ENCODE measurements around the gene GPC3.

DNA sequence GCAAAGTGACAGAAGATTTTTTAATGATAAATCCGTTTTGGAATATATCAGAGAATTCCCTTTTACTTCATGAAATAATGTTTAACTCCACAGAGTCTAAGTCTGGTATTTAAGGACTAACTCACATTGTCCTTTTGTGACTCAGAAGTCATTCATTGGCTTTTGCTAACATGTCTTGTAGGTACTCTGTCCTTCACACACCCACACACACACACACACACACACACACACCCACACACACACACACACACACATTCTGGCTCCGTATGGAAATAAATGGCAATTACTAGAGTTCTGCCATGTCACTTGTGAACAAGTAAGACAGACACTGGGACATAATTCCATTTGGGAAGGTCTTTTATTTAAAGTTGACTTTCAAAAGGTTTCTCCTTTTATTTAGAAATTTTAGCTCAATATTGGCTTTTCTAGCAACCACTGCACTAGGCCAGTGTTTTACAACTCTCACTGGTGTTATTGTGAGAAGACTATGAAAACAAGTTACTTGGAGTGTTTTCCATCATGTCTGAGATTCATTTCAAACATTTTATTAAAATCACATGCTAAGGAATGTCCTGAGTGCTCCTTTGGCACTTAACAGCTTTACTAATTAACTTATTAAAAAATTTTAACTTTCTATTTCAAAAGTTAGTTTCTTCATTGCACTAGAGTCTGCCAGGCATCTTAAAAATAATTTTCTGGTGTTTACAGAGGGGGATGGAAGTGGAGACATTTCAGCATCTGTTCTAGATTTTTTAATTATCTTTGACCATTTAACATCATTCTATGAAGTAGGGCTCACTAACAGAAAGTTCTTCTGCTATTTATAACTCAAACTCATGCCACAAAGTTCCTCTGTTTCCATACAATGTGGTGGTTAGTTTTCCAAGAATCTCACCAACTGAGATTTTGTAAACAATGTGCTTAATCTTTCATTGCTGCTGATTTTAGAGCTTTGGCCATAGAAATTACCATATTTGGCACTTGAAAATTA, 329.8 kb downstream of the GPC3 start:
- TF ChIP-seq, protein P1, sequence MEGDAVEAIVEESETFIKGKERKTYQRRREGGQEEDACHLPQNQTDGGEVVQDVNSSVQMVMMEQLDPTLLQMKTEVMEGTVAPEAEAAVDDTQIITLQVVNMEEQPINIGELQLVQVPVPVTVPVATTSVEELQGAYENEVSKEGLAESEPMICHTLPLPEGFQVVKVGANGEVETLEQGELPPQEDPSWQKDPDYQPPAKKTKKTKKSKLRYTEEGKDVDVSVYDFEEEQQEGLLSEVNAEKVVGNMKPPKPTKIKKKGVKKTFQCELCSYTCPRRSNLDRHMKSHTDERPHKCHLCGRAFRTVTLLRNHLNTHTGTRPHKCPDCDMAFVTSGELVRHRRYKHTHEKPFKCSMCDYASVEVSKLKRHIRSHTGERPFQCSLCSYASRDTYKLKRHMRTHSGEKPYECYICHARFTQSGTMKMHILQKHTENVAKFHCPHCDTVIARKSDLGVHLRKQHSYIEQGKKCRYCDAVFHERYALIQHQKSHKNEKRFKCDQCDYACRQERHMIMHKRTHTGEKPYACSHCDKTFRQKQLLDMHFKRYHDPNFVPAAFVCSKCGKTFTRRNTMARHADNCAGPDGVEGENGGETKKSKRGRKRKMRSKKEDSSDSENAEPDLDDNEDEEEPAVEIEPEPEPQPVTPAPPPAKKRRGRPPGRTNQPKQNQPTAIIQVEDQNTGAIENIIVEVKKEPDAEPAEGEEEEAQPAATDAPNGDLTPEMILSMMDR (IDR thresholded peaks at IDR 0.05) = no peak
- TF ChIP-seq EZH2phosphoT487 (IDR thresholded peaks at IDR 0.05; ENCODE audit: borderline replicate concordance, low read depth) (no peak), FOXM1 (IDR thresholded peaks at IDR 0.05; ENCODE audit: low read depth) (no peak), TAF1 (IDR thresholded peaks at IDR 0.05; ENCODE audit: borderline replicate concordance, low read depth, low read length) (no peak), JUND (IDR thresholded peaks at IDR 0.05) (no peak), GATA2 (CRISPR knock-in tag; IDR thresholded peaks at IDR 0.05) (no peak), MXI1 (IDR thresholded peaks at IDR 0.05; ENCODE audit: low read depth, low read length) (no peak), NRF1 (IDR thresholded peaks at IDR 0.05; ENCODE audit: low read depth, low read length) (no peak), TEAD4 (IDR thresholded peaks at IDR 0.05; ENCODE audit: borderline replicate concordance, insufficient read depth) (no peak)
- TF ChIP-seq, protein P2, sequence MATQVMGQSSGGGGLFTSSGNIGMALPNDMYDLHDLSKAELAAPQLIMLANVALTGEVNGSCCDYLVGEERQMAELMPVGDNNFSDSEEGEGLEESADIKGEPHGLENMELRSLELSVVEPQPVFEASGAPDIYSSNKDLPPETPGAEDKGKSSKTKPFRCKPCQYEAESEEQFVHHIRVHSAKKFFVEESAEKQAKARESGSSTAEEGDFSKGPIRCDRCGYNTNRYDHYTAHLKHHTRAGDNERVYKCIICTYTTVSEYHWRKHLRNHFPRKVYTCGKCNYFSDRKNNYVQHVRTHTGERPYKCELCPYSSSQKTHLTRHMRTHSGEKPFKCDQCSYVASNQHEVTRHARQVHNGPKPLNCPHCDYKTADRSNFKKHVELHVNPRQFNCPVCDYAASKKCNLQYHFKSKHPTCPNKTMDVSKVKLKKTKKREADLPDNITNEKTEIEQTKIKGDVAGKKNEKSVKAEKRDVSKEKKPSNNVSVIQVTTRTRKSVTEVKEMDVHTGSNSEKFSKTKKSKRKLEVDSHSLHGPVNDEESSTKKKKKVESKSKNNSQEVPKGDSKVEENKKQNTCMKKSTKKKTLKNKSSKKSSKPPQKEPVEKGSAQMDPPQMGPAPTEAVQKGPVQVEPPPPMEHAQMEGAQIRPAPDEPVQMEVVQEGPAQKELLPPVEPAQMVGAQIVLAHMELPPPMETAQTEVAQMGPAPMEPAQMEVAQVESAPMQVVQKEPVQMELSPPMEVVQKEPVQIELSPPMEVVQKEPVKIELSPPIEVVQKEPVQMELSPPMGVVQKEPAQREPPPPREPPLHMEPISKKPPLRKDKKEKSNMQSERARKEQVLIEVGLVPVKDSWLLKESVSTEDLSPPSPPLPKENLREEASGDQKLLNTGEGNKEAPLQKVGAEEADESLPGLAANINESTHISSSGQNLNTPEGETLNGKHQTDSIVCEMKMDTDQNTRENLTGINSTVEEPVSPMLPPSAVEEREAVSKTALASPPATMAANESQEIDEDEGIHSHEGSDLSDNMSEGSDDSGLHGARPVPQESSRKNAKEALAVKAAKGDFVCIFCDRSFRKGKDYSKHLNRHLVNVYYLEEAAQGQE (IDR thresholded peaks at IDR 0.05; ENCODE audit: low read depth, low read length) = no peak
- TF ChIP-seq, protein P3, sequence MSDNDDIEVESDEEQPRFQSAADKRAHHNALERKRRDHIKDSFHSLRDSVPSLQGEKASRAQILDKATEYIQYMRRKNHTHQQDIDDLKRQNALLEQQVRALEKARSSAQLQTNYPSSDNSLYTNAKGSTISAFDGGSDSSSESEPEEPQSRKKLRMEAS (IDR thresholded peaks at IDR 0.05; ENCODE audit: low read depth) = no peak
- TF ChIP-seq, protein P4, sequence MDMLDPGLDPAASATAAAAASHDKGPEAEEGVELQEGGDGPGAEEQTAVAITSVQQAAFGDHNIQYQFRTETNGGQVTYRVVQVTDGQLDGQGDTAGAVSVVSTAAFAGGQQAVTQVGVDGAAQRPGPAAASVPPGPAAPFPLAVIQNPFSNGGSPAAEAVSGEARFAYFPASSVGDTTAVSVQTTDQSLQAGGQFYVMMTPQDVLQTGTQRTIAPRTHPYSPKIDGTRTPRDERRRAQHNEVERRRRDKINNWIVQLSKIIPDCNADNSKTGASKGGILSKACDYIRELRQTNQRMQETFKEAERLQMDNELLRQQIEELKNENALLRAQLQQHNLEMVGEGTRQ (IDR thresholded peaks at IDR 0.05; ENCODE audit: borderline replicate concordance, low read depth, low read length) = no peak

Data from SK-N-SH (cell line).